ENCODE measurements around the gene NES.

NES gene

GRCh38 chr1:156662005-156662799 lies 15.0 kb downstream of the NES start:
- no peak for DNase-seq

- DNase-seq, result no peak
These were observed 16.5 kb downstream of the NES start for GRCh38 chr1:156660752-156661112.

GRCh38 chr1:156659988-156660751 lies 17.0 kb downstream of the NES start:
- DNase-seq, result peak; percentile 95 to 98

- DNase-seq, result no peak
These were observed 17.6 kb downstream of the NES start for GRCh38 chr1:156659661-156659987.

GRCh38 chr1:156658945-156659574 lies 18.1 kb downstream of the NES start:
- no peak for DNase-seq

GRCh38 chr1:156658496-156658895 lies 18.7 kb downstream of the NES start:
- DNase-seq, result no peak

GRCh38 chr1:156657741-156658319 lies 19.4 kb downstream of the NES start:
- no peak for DNase-seq

GRCh38 chr1:156656806-156657740 lies 20.1 kb downstream of the NES start:
- peak in 1 of 2 experiments; percentile 50 for DNase-seq

GRCh38 chr1:156655904-156656516 lies 21.2 kb downstream of the NES start:
- no peak for DNase-seq

GRCh38 chr1:156655151-156655903 lies 21.9 kb downstream of the NES start:
- no peak for DNase-seq

GRCh38 chr1:156654700-156655099 lies 22.5 kb downstream of the NES start:
- DNase-seq, result no peak

GRCh38 chr1:156652992-156653355 lies 24.2 kb downstream of the NES start:
- no peak for DNase-seq

GRCh38 chr1:156652131-156652991 lies 24.8 kb downstream of the NES start:
- DNase-seq, result no peak

GRCh38 chr1:156648951-156649350 lies 28.3 kb downstream of the NES start:
- DNase-seq, result no peak

- no peak for DNase-seq
These were observed 28.7 kb downstream of the NES start for GRCh38 chr1:156648496-156648895.

GRCh38 chr1:156647351-156647750 lies 29.9 kb downstream of the NES start:
- no peak for DNase-seq

GRCh38 chr1:156646738-156647211 lies 30.4 kb downstream of the NES start:
- DNase-seq, result no peak

- no peak for DNase-seq
These were observed 31.5 kb downstream of the NES start for GRCh38 chr1:156645666-156646065.

- DNase-seq, result no peak
These were observed 32.2 kb downstream of the NES start for GRCh38 chr1:156645056-156645455.

- DNase-seq, result no peak
These were observed 32.6 kb downstream of the NES start for GRCh38 chr1:156644640-156645039.

Measured in NCI-H1930 (cell line).